Right atrium auricular region (tissue), 2 donors: ENCODE results near the gene STIM1. TPM values are rescaled to one million over a fixed set of nuclear protein-coding genes. Genes with fewer than 3 reads are reported as not detected.

Experiments used
- DNase-seq: peaks from one replicate; pipeline ENCODE4 v3.0.0-alpha.2; 2019; ENCODE audit warnings: low spot score
- H3K27ac ChIP-seq, 2 donors: fragments of 200-600 bp; sonication (generic); 1 replicate in 1 of 2; 2 replicates in 1 of 2; pipeline ENCODE4 v1.5.1; 2016 to 2019
- H3K27me3 ChIP-seq, 2 donors: fragments of 200-600 bp; sonication (generic); one replicate each; pipeline versions ENCODE4 v1.5.1 to v1.6.0; 2017 to 2019
- H3K36me3 ChIP-seq: fragments of 200-600 bp; sonication (generic); one replicate; pipeline ENCODE4 v1.5.1; 2016
- H3K4me1 ChIP-seq, 2 donors: fragments of 200-600 bp; sonication (generic); one replicate each; pipeline versions ENCODE4 v1.5.1 to v1.6.0; 2017 to 2019
- H3K4me3 ChIP-seq, 2 donors: fragments of 200-600 bp; sonication (generic); 1 replicate in 1 of 2; 2 replicates in 1 of 2; pipeline ENCODE4 v1.5.1; 2017 to 2019; ENCODE audit warnings: mild to moderate bottlenecking in 1 of 2, moderate library complexity in 1 of 2
- H3K9me3 ChIP-seq, 2 donors: fragments of 200-600 bp; sonication (generic); one replicate each; pipeline ENCODE4 v1.5.1; 2019
- CTCF ChIP-seq, 2 donors: fragments of 200-600 bp; sonication (generic); IDR thresholded peaks; one replicate each; pipeline ENCODE4 v1.5.1; 2019; ENCODE audit warnings: antibody characterized with exemption in 2 of 2
- total RNA-seq, 2 donors: library from RNA; depleted of rRNA; stranded (reverse); fragments of >200 nt; gene quantifications; one replicate each; pipeline ENCODE4 v1.1.0, GENCODE V29; 2016

The STIM1 gene
- total RNA-seq, 2 donors from 2014 or later, result 15.4 to 16.6 TPM

- no peaks in the 10 kb centered on the region for H3K4me1 ChIP-seq
- no peak for TF ChIP-seq CTCF (IDR thresholded peaks at IDR 0.05)
- DNase-seq, result no peak
- H3K4me3 ChIP-seq, result no peak overlapping the region
- no peak overlapping the region for H3K27ac ChIP-seq
- peaks cover 13% of the 10 kb centered on the region for H3K36me3 ChIP-seq
- H3K9me3 ChIP-seq, result no peaks in the 10 kb centered on the region
- no peaks in the 10 kb centered on the region for H3K27me3 ChIP-seq
Observed at GRCh38 chr11:4102711-4103110, 247.2 kb downstream of the STIM1 start.

GRCh38 chr11:4103269-4103668 lies 247.8 kb downstream of the STIM1 start:
- no peak for TF ChIP-seq CTCF (IDR thresholded peaks at IDR 0.05)
- H3K9me3 ChIP-seq, result no peaks in the 10 kb centered on the region
- no peak overlapping the region for H3K27ac ChIP-seq
- no peaks in the 10 kb centered on the region for H3K27me3 ChIP-seq
- no peak for DNase-seq
- H3K4me3 ChIP-seq, result no peak overlapping the region
- H3K36me3 ChIP-seq, result peaks cover 17% of the 10 kb centered on the region
- no peaks in the 10 kb centered on the region for H3K4me1 ChIP-seq

GRCh38 chr11:4105916-4106315 lies 250.5 kb downstream of the STIM1 start:
- TF ChIP-seq CTCF (IDR thresholded peaks at IDR 0.05), result no peak
- DNase-seq, result no peak
- no peaks in the 10 kb centered on the region for H3K27me3 ChIP-seq
- H3K27ac ChIP-seq, result no peak overlapping the region
- no peaks in the 10 kb centered on the region for H3K4me1 ChIP-seq
- no peaks in the 10 kb centered on the region for H3K9me3 ChIP-seq
- peaks cover 17% of the 10 kb centered on the region for H3K36me3 ChIP-seq
- H3K4me3 ChIP-seq, result no peak overlapping the region

- no peak for TF ChIP-seq CTCF (IDR thresholded peaks at IDR 0.05)
- Histone ChIP-seq H3K36me3 (peaks cover 43% of the 10 kb centered on the region), H3K27me3 (no peaks in the 10 kb centered on the region), H3K4me1 (no peaks in the 10 kb centered on the region), H3K9me3 (no peaks in the 10 kb centered on the region), H3K4me3 (no peak overlapping the region), H3K27ac (no peak overlapping the region)
- DNase-seq, result no peak
Observed at GRCh38 chr11:4111834-4112233, 256.4 kb downstream of the STIM1 start.

GRCh38 chr11:4115128-4115527 lies 259.7 kb downstream of the STIM1 start:
- no peaks in the 10 kb centered on the region for H3K4me1 ChIP-seq
- no peaks in the 10 kb centered on the region for H3K27me3 ChIP-seq
- TF ChIP-seq CTCF (IDR thresholded peaks at IDR 0.05), result no peak
- no peak overlapping the region for H3K4me3 ChIP-seq
- no peaks in the 10 kb centered on the region for H3K9me3 ChIP-seq
- H3K27ac ChIP-seq, result no peak overlapping the region
- DNase-seq, result no peak
- H3K36me3 ChIP-seq, result peaks cover 45% of the 10 kb centered on the region

GRCh38 chr11:4118107-4118506 lies 262.6 kb downstream of the STIM1 start:
- Histone ChIP-seq H3K27ac (no peak overlapping the region), H3K4me3 (no peak overlapping the region), H3K36me3 (peaks cover 52% of the 10 kb centered on the region), H3K27me3 (no peaks in the 10 kb centered on the region), H3K9me3 (no peaks in the 10 kb centered on the region), H3K4me1 (no peaks in the 10 kb centered on the region)
- no peak for TF ChIP-seq CTCF (IDR thresholded peaks at IDR 0.05)
- no peak for DNase-seq
